AG04450 (cell line): ENCODE measurements around the gene GBX1. TPM values are rescaled to one million over a fixed set of nuclear protein-coding genes. Genes with fewer than 3 reads are reported as not detected.

Experiments used
- CTCF ChIA-PET: fragments of 300-600, 350-600 bp; formaldehyde crosslinking; extraction: SDS; loops from one replicate; lab custom pipeline; 2022; ENCODE audit warnings: antibody characterized with exemption, inconsistent platforms; lab: Charles Lee
- POLR2A ChIA-PET: fragments of 350-600 bp; formaldehyde crosslinking; extraction: SDS; loops from one replicate; lab custom pipeline; 2021; ENCODE audit warnings: antibody characterized with exemption, inconsistent platforms; lab: Yijun Ruan, JAX
- DNase-seq: peaks from one replicate; pipeline ENCODE4 v3.0.0-alpha.2; 2011; ENCODE audit warnings: low read depth, low spot score
- H3K27ac ChIP-seq: one replicate; pipeline ENCODE4 v1.5.1; 2012; ENCODE audit warnings: low read depth, low read length, control low read depth
- H3K27me3 ChIP-seq: one replicate; pipeline ENCODE4 v1.6.0; 2012; ENCODE audit warnings: low read length; ENCODE audit not compliant: control insufficient read depth, insufficient read depth
- H3K4me3 ChIP-seq: 2 replicates; pipeline ENCODE4 v1.5.1; 2011; ENCODE audit warnings: mild to moderate bottlenecking, low read depth, low read length, control low read depth
- H3K9me3 ChIP-seq: 2 replicates; pipeline ENCODE4 v1.5.1; 2012; ENCODE audit warnings: low read length; ENCODE audit not compliant: control insufficient read depth, insufficient read depth
- polyA plus RNA-seq: library from polyadenylated mRNA; depleted of rRNA; stranded (reverse); fragments of >200 nt; gene quantifications from 2 replicates; pipeline ENCODE4 v1.2.3, GENCODE V29; 2011
- TF ChIP-seq, protein P1 (sequence below): IDR thresholded peaks from 2 replicates; pipeline ENCODE4 v1.5.1; 2011; ENCODE audit warnings: low read depth, low read length, control low read depth, inconsistent platforms

The GBX1 gene
- polyA plus RNA-seq, 1 experiment = not detected

DNA sequence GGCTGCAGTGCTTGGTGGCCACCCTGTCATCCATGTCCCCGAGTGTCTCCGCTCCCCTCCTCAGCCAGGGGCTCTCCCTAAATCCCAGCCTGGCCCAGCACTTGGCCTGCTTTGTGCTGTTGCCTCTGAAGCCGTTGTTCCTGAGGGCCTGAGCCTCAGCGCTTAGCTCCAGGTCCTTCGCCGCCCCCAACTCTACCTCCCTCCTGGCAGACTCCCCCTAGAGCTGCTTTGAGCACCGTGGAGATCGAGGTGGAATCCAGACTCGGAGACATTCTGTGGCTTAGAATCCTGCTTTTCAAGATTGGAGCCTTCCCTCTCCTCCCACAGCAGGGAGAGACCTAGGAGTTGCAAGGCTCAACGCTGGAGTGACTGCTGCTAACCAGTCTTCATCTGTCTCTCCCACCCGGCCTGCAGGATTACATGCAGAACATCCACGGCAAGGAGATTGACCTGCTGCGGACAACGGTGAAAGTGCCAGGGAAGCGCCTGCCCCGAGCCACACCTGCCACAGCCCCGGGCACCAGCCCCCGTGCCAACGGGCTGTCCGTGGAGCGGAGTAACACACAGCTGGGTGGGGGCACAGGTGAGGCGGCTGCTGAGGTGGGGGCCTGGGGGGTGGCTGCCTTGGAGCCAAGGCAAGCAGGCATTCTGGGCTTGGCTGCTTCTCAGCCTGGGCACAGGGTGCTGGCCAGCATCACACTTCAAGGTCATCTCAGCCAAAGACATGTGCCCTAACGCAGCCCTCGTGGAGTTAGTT, 33.3 kb downstream of the GBX1 start:
- DNase-seq = no peak
- ChIA-PET POLR2A (no interaction called here), CTCF (no interaction called here)
- Histone ChIP-seq H3K4me3 (no peak overlapping the region), H3K9me3 (no peaks in the 10 kb centered on the region), H3K27ac (no peak overlapping the region), H3K27me3 (no peaks in the 10 kb centered on the region)
- TF ChIP-seq, protein P1, sequence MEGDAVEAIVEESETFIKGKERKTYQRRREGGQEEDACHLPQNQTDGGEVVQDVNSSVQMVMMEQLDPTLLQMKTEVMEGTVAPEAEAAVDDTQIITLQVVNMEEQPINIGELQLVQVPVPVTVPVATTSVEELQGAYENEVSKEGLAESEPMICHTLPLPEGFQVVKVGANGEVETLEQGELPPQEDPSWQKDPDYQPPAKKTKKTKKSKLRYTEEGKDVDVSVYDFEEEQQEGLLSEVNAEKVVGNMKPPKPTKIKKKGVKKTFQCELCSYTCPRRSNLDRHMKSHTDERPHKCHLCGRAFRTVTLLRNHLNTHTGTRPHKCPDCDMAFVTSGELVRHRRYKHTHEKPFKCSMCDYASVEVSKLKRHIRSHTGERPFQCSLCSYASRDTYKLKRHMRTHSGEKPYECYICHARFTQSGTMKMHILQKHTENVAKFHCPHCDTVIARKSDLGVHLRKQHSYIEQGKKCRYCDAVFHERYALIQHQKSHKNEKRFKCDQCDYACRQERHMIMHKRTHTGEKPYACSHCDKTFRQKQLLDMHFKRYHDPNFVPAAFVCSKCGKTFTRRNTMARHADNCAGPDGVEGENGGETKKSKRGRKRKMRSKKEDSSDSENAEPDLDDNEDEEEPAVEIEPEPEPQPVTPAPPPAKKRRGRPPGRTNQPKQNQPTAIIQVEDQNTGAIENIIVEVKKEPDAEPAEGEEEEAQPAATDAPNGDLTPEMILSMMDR = no peak

DNA sequence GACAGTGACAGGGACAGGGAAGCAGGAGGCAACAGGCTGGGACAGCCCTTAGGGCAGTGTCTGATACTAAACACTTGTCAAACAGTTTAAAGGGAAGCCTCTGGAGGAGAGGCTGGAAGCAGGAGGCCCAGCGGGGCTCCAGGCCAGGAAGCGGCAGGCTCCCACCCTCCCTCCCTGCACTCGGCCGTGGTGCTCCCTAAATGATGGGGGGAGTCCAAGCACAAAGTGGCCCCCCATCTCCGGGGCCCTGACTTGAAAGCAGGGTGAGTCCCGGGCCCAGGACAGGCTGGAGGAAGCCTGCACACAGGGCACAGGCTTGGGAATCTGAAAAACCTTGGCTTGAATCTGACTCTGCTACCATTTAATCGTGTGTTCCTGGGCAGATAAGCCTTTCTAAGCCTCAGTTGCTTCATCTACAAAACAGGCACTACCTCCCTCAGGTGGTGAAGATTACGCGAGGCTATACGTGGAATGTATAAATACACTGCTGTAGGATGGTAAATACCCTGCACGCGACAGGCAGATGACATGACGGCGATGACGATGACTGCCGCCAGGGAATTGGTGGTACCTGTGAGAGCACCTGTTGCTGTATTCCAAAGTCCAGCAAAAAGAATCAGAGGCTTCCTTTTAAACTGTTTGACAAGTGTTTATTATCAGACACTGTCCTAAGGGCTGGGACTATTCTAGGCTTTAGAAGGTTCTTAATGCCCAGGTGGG, 34.1 kb downstream of the GBX1 start:
- TF ChIP-seq, protein P1 = no peak
- DNase-seq = no peak
- CTCF ChIA-PET = no interaction called here

DNA sequence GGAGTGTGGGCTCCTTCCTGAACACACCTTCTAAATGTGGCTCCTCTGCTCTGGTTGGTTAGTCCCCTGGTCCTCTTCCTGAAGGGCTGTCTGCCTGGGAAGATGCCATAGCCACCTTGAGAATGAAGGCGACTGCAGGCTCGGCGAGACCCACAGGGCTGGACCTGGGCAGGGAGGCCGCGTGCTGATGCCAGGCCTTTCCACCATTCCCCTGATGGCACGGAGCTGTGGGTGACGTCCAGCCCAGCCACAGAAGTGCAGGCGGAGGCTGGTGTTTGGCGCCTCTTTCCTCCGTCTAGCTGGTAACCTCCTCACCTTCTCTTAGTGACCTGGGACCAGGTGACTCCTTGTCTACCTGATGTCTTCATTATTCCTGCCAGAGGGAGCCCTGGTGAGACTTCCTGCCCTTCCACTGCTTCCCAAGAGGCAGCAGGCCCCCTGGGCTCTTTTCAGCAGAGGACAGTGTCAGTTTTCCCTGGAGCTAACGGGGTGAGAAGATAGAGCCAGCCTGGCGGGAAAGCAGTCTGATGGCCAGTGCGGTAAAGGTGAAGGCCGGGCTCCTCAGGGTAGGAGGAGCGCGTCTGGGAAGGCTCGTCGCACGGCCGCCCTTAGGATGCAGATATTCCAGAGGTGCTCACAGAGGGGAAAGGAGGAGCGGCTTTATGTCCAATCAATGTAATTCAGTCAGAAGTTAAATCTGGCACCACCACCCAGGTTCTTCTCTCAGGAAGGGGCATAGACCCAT, 34.9 kb downstream of the GBX1 start:
- H3K9me3 ChIP-seq = no peaks in the 10 kb centered on the region
- H3K27ac ChIP-seq = no peak overlapping the region
- POLR2A ChIA-PET = no interaction called here
- DNase-seq = no peak
- CTCF ChIA-PET = no interaction called here
- TF ChIP-seq, protein P1 = no peak
- H3K4me3 ChIP-seq = no peak overlapping the region
- no peaks in the 10 kb centered on the region for H3K27me3 ChIP-seq

More for the DNA sequence above, 34.1 kb downstream of the GBX1 start:
- H3K4me3 ChIP-seq = no peak overlapping the region
- no peaks in the 10 kb centered on the region for H3K9me3 ChIP-seq
- H3K27ac ChIP-seq = no peak overlapping the region
- POLR2A ChIA-PET = no interaction called here
- no peaks in the 10 kb centered on the region for H3K27me3 ChIP-seq

DNA sequence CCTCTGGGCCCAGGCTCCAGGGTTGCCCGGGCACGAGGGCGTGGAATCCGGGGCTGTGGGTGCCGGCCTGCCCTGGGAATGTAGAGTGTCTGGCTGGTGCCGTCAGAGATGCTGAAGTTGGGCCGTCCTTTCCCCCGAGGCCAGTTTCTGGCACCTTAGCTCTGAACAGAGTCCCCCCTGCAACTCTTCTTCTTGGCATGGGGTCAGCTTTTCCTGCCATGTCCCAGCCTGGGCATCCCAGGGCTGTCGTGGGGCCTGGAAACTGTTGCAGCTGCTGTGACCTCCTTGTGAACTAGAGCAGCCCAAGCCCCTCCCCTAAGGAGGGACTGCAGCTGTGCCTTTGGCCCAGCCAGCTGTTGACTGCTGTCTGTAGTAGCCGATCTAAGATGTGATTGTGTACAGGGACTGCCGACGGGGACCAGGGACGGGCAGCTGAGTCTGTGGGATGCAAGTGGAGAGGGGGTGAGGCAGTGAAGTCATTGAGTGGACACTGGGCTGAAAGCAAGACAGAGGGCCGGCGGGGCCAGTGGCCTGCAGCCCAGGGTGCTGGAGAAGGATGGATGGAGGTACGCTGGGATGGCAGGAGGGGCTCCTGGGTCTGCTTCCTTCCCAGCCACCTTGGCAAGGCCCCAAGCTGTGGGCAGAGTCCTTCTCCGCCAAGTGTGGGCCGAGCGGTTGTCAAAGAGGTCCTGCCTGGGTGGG, 35.8 kb downstream of the GBX1 start:
- Histone ChIP-seq H3K27me3 (no peaks in the 10 kb centered on the region), H3K27ac (no peak overlapping the region), H3K9me3 (no peaks in the 10 kb centered on the region), H3K4me3 (no peak overlapping the region)
- no peak for DNase-seq
- ChIA-PET CTCF (interaction anchor here (0.8 kb wide), 1 partner anchor 38 kb away, joined by 3 read pairs; no protein-coding TSS in a partner anchor), POLR2A (no interaction called here)
- TF ChIP-seq, protein P1 = no peak
